Activated T-cell treated with anti-CD3 and anti-CD28 coated beads for 24 hours (primary cell): Measurements from ENCODE around the gene DOCK9.

Experiments used
- DNase-seq: peaks from one replicate; pipeline ENCODE4 v3.0.0-alpha.2; 2020; ENCODE audit warnings: low read depth

Gene DOCK9, protein sequence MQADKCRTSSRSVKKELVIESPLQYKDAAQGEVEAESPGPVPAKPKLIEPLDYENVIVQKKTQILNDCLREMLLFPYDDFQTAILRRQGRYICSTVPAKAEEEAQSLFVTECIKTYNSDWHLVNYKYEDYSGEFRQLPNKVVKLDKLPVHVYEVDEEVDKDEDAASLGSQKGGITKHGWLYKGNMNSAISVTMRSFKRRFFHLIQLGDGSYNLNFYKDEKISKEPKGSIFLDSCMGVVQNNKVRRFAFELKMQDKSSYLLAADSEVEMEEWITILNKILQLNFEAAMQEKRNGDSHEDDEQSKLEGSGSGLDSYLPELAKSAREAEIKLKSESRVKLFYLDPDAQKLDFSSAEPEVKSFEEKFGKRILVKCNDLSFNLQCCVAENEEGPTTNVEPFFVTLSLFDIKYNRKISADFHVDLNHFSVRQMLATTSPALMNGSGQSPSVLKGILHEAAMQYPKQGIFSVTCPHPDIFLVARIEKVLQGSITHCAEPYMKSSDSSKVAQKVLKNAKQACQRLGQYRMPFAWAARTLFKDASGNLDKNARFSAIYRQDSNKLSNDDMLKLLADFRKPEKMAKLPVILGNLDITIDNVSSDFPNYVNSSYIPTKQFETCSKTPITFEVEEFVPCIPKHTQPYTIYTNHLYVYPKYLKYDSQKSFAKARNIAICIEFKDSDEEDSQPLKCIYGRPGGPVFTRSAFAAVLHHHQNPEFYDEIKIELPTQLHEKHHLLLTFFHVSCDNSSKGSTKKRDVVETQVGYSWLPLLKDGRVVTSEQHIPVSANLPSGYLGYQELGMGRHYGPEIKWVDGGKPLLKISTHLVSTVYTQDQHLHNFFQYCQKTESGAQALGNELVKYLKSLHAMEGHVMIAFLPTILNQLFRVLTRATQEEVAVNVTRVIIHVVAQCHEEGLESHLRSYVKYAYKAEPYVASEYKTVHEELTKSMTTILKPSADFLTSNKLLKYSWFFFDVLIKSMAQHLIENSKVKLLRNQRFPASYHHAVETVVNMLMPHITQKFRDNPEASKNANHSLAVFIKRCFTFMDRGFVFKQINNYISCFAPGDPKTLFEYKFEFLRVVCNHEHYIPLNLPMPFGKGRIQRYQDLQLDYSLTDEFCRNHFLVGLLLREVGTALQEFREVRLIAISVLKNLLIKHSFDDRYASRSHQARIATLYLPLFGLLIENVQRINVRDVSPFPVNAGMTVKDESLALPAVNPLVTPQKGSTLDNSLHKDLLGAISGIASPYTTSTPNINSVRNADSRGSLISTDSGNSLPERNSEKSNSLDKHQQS (N-terminal part only)

DNA sequence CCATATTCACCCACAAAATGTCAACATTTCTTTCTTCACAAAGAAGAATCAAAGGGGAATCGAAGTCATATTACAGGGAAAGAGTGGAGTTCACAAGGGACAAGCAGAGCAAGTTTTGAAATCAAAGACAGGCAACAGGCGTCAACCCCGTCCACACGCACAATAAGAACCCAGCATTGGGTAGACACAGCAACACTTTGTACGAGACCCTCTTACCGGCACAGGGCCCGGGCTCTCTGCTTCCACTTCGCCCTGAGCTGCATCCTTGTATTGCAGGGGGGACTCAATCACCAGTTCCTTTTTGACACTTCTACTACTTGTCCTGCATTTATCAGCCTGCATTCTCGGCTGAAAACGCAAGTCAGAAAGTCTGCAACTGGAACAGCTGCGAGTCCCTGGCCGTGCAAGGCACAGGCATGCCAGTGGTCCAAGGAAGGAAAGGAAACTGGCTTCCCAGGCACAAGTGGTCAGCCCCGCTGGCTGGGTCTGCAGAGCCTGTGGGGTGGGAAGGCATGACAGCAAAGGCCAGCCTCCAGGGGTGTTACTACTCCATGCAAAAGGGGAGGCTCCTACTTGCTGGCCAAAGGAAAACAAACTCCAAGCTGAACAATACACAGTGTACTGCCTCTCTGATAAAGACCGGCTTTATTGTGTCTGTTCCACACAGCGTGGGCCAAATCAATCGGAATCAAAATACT is at the start of gene DOCK9:
DOCK9 (minus strand) TSS at position 497 of the 698 bp plus-strand sequence; CDS start at position 342, 155 bp downstream.
- DNase-seq: no peak

DNA sequence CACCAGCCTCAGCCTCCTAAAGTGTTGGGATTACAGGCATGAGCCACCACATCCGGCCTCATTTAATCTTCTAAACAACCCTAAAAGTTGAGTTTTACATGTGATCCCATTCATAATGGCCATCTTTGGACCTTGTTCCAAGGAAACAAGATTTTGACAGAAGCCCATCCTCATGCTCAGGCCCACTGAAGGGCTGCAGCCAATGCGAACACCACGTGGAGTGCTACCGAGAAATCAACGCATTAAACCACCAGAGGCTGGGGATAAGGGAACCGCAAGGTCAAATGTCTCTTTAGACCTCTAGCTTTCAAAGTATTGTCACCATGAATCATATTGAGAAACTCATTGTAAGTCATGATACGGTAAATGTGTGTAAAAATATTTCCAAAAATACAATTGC is 49.4 kb upstream of the DOCK9 start:
- DNase-seq: no peak

DNA sequence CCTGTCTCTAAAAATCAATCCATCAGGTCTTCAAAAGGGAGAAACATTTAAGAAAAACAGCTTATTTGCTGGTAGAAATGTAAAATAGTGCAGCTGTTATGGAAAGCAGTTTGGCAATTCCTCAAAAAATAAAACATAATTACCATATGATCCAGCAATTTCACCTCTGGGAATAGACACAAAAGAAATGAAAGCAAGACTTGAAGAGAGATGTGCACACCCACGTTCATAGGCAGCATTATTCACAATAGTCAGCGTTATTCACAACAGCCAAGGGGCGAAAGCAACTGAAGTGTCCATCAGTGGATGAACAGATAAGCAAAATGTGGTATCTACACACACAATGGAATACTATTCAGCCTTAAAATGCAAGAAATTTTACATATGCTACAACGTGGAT is 45.1 kb upstream of the DOCK9 start:
- DNase-seq: no peak

DNA sequence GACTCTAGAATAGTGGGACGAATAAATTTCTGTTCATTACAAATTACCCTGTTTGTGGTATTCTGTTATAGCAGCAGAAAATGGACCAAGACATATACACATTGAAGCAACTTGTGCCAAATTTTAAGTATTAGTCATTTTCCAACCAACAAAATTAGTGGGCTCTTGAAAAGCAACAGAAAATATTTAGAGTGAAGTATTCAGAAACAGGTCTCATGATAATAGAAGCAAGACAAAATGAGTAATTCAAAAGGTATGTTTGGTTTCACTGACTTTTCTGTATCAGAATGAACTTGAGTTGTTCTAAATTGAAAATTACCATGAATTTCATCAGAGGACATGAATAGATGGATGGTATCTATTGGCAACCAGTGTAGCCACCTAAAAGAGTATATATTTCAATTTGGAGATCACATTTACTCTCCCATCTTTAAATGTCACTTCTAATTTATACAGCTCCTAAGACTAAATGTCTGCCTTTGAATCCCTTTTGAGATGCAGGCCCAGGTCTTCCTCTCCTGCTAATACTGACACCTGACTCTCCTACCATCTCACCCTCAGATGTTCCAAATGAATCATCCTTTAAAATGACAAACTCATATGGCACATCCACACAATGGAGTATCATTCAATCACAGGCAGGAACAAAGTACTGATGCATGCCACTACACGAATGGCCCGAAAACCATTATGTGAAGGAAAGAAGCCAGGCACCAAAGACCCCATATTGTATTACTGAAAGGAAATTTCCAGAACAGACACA is 40.7 kb upstream of the DOCK9 start:
- DNase-seq: no peak

DNA sequence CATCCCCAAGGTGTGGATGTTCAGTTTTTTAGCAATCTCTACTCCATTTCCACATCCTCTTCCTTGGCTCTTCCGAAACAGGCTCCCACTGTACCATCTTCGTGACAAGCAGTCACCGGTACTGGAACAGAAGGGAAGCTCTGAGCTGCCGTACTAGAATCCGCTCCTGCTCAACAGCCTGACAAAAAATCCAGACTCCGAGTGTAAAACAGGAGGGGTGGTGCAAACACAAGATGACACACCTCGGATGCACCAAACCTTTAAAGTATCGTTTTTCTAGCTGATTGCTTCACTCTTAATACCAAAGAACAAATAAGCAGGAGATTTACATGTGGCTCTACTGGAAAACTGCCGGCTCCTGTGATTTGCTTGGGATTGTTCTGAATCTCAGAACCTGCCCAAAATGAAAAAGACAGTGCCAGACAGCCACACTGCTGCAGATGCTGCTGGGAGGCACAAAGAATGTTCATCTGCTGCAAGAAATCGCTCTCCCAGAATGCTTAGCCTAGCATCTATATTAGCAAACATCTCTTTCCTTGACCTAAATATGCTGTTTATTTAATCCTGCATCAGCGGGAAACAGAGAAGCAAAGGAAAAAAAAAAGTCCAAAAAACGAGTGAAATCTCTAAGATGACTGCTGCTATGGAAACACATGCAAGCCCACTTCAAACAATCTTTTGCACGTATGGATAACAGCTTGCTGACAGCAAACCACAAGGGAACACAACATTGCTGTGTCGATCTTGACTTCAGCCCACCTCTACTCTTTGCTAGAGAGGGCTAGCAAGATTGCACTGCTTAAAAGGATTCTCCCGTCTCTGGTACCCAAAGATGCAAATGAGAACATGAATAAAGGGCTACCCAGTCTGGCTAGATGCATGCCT is 38.0 kb upstream of the DOCK9 start:
- no peak for DNase-seq

DNA sequence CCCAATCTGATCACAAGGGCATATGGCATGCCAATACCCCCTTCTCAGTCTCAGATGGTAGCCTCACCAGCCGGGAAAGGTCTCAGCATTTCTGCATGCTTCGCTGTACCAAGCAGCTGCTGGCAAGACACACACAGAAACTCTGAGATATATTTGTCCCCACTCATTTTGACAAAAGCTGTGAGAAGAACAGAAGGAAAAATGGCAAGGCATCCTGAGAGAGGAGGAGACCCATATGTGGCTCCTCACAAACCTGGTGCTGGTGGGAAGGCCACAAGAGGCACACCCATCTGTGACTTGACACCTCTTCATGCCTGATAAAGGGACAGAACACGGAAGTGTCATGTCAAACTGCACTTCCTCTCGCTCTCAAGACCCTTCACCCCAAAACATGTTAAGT is 36.7 kb upstream of the DOCK9 start:
- DNase-seq: no peak

DNA sequence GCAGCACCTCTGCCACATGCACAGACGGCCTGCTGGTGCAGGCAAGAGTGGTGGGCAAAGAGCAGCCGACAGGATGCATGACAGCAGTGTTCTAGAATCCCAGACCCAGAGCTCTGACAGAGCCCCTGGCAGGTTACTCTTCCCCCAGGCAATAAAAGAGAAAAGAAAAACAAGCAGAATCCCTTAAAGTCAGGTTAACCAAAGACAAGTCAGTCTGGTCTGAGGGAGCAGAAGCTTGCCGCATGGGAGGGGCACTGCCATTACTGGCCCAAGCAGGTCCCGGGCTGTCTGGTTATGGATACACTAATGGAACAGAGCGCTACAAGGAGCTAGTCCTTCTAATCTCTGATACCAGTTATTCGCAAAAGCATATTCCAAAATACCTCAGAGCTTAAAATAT is 36.1 kb upstream of the DOCK9 start:
- DNase-seq: no peak

DNA sequence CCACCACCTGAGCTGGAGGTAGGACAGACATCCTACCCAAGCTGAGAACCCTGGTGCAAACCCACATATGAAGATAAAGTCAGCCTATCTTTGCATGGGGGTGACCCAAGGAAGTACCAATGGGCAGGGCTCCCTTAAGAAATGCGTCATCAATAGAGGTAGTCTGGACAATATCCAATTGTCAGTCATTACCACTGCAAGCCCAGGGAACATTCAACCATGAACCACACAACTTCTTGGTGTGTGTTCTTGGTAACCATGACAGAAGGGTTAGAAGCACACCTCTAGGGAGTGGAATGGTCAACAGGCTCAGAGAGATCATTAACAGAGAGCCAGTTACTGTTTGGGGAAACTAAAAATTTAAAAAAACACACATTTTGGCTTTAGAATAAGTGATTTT is 34.7 kb upstream of the DOCK9 start:
- DNase-seq: no peak

DNA sequence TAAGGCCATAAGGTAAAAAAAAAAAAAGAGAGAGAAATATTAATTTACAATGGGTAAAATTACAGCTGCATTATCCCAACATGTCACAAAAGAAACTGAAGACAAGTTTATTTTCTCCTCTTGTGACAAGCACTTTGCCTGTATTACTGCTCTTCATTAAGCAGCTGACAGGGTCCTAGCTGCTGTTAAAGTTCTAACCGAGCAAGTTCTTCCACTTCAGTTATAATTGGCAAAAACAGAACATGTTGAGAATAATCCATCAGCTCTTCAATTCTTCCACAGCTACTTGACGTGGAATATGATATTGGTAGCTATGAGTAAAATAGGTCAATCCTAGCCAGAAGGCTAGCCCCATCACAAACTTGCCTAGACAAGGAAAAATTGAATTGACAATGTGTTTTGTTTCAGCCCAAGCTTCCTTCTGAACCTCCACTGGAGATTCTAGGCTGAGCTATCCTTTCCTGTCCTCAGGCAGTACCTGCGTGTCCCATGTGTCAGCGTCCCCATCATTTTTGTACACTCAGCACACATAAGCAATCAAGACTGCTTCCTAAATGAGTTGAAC is 32.2 kb upstream of the DOCK9 start:
- DNase-seq: no peak

DNA sequence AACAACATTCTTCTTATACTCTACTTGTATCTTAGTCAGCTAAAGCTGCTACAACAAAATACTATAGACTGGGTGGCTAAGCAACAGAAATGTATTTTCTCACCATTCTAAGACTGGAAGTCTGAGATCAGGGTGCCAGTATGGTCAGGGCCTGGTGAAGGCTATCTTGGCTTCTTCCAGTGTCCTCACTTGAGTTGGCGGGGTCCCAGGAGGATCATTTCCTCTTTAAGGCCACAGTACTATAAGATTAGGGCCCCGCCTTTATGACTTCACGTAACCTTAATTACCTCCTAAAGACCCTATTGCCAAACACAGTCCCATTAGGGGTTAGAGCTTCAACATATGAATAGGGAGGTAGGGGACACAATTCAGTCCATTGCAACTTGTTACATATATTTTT is 30.7 kb upstream of the DOCK9 start:
- DNase-seq: no peak

DNA sequence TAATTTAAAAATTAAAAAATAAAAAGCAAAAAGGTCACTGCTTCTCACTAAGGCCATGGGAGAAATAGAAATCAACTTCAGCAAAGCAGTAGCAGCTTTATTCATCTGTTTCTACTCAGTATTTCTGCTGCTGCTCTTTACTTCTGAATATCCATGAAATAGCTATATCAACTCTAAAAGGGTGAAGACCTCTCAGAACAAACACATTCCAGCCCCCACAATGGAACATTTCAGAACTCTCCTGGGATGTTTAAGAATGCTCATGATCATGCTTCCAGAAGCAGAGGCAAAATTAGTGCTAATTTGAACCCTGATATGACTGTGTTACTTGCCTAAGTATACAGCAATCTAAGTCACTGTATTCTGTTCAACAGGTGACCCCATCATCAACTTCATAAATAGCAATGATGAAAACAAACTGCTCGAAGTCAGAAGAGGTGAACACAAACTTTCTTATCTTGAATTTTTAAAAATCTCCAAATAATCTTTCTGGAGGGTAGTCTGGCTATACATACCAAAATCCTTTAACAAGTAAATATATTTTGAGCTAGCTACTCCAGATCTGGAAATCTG is 29.6 kb upstream of the DOCK9 start:
- DNase-seq: no peak

DNA sequence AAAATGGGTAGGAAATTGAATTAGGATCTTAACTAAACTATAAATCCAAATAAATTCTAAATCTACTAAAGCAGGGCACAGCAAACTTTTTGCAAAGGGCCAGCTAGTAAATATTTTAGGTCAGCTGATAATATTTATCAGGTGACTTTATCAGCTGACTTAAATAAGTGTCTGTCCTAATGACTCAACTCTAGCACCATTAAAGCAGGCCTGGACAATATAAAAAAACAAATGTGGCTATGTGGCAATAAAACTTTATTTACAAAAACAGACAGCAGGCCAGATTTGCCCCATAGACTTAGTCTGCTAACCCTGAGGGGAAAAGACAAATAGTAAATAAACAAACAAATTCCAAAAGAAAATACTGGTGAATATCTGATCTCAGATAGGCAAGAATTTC is 27.7 kb upstream of the DOCK9 start:
- DNase-seq: no peak

DNA sequence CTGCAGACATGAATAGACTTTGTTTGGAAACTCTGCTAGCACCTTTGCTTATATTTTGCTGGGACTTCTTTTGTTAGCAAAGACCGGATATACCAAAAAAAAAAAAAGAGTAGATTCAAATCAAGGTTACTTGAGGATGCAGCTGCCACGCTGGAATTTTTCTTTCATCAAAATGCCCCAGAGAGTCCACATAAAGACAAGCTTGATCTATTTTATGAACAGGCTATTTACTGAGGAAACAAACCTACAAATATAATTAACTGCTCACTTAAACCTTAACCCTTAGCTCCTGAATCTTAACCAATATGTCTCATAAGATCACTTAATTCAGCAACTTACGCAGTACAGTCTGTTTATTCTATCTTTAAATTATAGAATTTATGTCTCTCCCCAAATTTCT is 27.1 kb upstream of the DOCK9 start:
- no peak for DNase-seq

DNA sequence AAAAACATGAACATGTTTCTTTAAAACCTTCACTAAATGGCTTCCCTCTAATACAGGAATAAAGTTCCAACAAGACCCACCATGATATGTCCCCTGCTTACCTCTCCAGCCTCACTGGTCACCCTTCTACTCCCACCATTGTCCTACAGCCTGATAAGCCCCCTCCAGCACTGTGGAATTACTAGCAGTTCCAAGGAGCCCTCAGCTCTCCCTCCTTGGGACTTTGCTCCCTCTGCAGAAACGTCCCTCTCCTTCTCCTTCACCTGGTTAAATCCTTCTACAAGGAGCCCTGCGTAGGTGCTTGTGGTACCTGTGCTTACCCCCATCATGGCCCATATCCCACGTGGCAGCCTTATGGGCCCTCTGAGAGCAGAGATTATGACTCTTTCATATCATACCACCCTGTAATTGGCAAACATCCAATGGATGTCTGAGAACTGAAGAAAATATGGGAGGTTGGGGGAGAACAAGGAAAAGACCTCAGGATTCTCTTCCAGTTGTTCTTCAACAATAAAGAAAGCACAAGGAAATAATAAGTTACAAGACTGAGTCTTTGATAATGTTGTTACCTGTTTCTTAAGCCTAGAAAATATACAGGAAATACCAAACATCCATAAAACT is 26.1 kb upstream of the DOCK9 start:
- no peak for DNase-seq

DNA sequence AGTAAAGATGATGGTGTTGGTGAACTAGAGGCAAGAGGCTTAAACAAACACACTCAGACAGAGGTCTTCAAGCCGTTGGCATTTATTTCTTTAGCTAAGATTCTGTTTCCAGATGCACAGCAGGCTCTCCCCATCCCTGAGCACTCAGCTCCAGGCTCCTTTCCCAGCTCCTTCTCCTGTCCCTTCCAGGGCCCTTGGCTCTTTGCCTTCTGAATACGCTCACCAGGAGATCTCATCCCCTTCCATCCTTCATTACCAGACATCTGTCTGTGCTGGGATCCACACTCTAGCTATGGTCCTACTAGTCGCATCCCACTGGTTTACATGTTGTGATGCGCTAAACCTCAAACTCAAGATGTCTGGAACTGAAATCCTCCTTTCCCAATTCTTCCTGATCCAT is 25.3 kb upstream of the DOCK9 start:
- DNase-seq: no peak

DNA sequence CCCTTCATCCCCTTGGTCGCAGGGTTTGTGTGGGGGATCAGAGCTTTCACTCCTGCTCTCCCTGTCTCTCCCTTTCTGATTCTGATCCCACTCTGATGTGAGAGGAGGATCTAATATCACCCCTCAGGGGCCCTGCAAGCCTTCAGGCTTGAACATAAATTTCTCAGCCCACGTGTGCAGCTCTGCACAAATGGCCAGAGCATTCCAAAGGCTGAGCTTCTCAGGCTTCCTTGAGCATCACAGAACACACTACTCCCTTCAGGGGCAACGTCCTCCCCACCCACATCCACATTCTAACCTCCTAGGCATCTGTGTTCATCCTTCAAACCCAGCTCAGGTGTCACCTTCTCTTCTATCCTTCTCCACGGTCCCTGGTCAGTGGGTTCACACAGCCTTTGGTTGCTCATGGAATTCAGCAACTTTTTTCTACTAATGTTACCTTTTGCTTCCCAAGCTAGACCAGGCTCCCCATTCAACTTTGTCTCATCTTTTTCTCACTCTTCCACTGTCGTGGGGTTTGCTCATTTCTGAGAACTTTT is 24.4 kb upstream of the DOCK9 start:
- DNase-seq: no peak

DNA sequence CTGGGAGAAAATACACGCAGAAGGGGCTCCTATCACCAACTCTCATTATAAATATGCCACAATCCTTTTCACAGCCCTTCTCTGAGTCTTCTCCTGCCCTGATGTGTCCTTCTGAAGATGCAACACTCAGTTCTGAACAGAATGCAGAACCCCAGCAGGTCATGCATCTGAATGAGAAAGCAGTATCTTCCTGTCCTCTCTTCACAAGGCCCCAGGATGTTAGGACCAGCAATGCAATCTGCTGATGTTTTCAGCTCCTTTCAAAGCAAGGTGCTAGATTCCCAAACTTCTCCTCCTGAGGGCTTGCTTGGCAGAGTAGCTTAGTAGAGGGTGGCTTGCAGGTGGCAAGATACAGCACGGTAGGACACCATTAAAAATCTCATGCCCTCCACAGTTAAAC is 22.3 kb upstream of the DOCK9 start:
- DNase-seq: no peak

DNA sequence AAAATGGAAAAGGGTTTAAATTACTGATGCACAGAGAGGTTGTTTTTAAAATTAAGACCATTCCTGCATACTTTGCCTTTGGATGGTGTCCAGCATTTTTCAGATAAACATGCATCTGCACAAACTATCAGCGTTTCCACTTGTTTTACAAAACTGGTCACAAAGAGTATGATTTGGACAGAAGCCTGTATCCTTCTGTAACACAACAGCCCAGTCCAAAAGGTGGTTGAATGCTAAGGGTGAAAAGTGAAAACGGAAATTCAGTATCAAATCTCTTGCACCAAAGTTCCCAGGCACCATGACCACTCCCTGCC is 21.7 kb upstream of the DOCK9 start:
- no peak for DNase-seq
